PFSK-1 (cell line): Measurements from ENCODE around the gene CCDC85A.

ENCODE experiments used
- POLR2AphosphoS5 ChIP-seq: IDR thresholded peaks from 2 replicates; pipeline ENCODE4 v1.6.1; 2012; ENCODE audit warnings: low read depth, mild to moderate bottlenecking, control low read depth, low read length, moderate library complexity
- SIN3A ChIP-seq: IDR thresholded peaks from 2 replicates; pipeline ENCODE4 v1.6.1; 2012; ENCODE audit warnings: mild to moderate bottlenecking, low read length, moderate library complexity, borderline replicate concordance; ENCODE audit not compliant: insufficient read depth
- TAF1 ChIP-seq: IDR thresholded peaks from 2 replicates; pipeline ENCODE4 v1.6.1; 2012; ENCODE audit warnings: low read length, control low read depth, borderline replicate concordance; ENCODE audit not compliant: insufficient read depth

DNA sequence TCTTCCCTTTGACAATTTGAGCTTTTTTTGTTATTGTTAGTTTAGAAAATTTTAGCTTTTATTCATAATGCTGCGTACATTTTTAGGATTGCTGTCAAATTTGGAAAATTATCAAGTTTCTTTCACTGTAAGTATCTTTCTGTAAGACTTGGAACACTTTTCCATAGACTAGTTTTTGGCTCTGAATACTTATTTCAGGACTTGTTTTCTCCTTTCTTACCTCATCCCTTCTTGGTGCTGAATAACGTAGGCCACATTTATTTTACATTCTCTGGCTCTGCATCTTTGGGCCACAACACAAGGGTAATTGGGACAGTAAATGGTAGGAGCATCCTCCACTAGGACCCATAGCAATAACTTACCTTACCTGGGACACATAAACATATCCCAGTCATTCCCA lies 85.1 kb downstream of the CCDC85A start:
- TF ChIP-seq TAF1 (no peak), POLR2AphosphoS5 (no peak), SIN3A (no peak)
